Epithelial cell of proximal tubule (primary cell): ENCODE results near the gene OOSP2. TPM values are rescaled to one million over a fixed set of nuclear protein-coding genes. Genes with fewer than 3 reads are reported as not detected.
"Not testable (repeated sequence)": the region's sequence is repeated elsewhere in the genome, so short reads cannot be mapped to it uniquely, and the experiment has no call there.

Source experiments
- DNase-seq: peaks from one replicate; pipeline ENCODE4 v3.0.0-alpha.2; 2011; ENCODE audit warnings: low read depth
- H3K4me3 ChIP-seq: 2 replicates; pipeline ENCODE4 v1.5.1; 2011; ENCODE audit warnings: low read depth, mild to moderate bottlenecking, low read length
- CTCF ChIP-seq: conservative IDR thresholded peaks from 2 replicates; pipeline ENCODE4 v1.5.1; 2012; ENCODE audit warnings: low read depth, mild to moderate bottlenecking, low read length
- total RNA-seq: library from RNA; depleted of rRNA; stranded (reverse); fragments of >200 nt; gene quantifications from 2 replicates; pipeline ENCODE4 v1.2.3, GENCODE V29; 2015

Gene OOSP2
- total RNA-seq, 1 donor from 2014 or later: not detected

- no peak overlapping the region for H3K4me3 ChIP-seq
- TF ChIP-seq CTCF: no peak
Measured at GRCh38 chr11:60059521-60060240, 19.5 kb downstream of the OOSP2 start.

GRCh38 chr11:60064111-60064510, 23.9 kb downstream of the OOSP2 start:
- no peak for DNase-seq
- TF ChIP-seq CTCF: no peak
- no peak overlapping the region for H3K4me3 ChIP-seq

More at GRCh38 chr11:60059521-60060240, 19.5 kb downstream of the OOSP2 start:
- no peak for DNase-seq

GRCh38 chr11:60065801-60066200, 25.6 kb downstream of the OOSP2 start:
- H3K4me3 ChIP-seq: no peak overlapping the region
- no peak for TF ChIP-seq CTCF
- no peak for DNase-seq

- TF ChIP-seq CTCF: no peak
- no peak overlapping the region for H3K4me3 ChIP-seq
- DNase-seq: peak; percentile 26
Measured at GRCh38 chr11:60069450-60069849, 29.2 kb downstream of the OOSP2 start.

- H3K4me3 ChIP-seq, DNase-seq: not testable (repeated sequence)
Measured at GRCh38 chr11:60071644-60072043, 31.4 kb downstream of the OOSP2 start.

- TF ChIP-seq CTCF: no peak
- DNase-seq: no peak
- no peak overlapping the region for H3K4me3 ChIP-seq
Measured at GRCh38 chr11:60077216-60077817, 37.1 kb downstream of the OOSP2 start.

- no peak for TF ChIP-seq CTCF
- H3K4me3 ChIP-seq: no peak overlapping the region
- no peak for DNase-seq
Measured at GRCh38 chr11:60077981-60078380, 37.8 kb downstream of the OOSP2 start.
